Left renal cortex interstitium (tissue), 4 donors: ENCODE data around the gene BET1L. TPM values are rescaled to one million over a fixed set of nuclear protein-coding genes. Genes with fewer than 3 reads are reported as not detected.
A peak's percentile ranks its signal among the peaks of the same experiment; 100 is the strongest.

Experiments used
- DNase-seq, 4 donors: peaks; one replicate each; pipeline ENCODE4 v3.0.0-alpha.2; 2013; ENCODE audit warnings: low read depth in 4 of 4, low spot score in 2 of 4, missing footprints in 1 of 4
- polyA plus RNA-seq, 4 donors: library from polyadenylated mRNA; unstranded; fragments of 120-200 nt; gene quantifications; one replicate each; pipeline ENCODE4 v1.2.1, GENCODE V29; 2013; ENCODE audit not compliant: insufficient read length in 4 of 4

BET1L gene
- polyA plus RNA-seq, 4 donors = 43.8 to 46.2 (median 45.7) TPM

GRCh38 chr11:211741-212140, 4.5 kb upstream of the BET1L start:
- DNase-seq = no peak

GRCh38 chr11:211295-211694, 4.1 kb upstream of the BET1L start:
- no peak for DNase-seq

GRCh38 chr11:210803-211180, 3.6 kb upstream of the BET1L start:
- no peak for DNase-seq

GRCh38 chr11:210122-210802, 3.1 kb upstream of the BET1L start:
- no peak for DNase-seq

GRCh38 chr11:209275-210121, 2.3 kb upstream of the BET1L start:
- DNase-seq = no peak

- DNase-seq = no peak
These were observed 1.7 kb upstream of the BET1L start for GRCh38 chr11:208917-209260.

GRCh38 chr11:208181-208916, 1.1 kb upstream of the BET1L start:
- DNase-seq = peak; percentile 47 to 76 (median 66)

- DNase-seq = peak in 1 of 4 donors; percentile 11
These were observed 623 bp upstream of the BET1L start for GRCh38 chr11:207863-208180.

- DNase-seq = no peak
These were observed 532 bp downstream of the BET1L start for GRCh38 chr11:206526-207207.

GRCh38 chr11:206002-206384, 1.2 kb downstream of the BET1L start:
- DNase-seq = no peak

- DNase-seq = no peak
These were observed 1.8 kb downstream of the BET1L start for GRCh38 chr11:205221-206001.

- no peak for DNase-seq
These were observed 2.6 kb downstream of the BET1L start for GRCh38 chr11:204587-205109.

- no peak for DNase-seq
These were observed 3.1 kb downstream of the BET1L start for GRCh38 chr11:203945-204586.

GRCh38 chr11:203056-203944, 3.9 kb downstream of the BET1L start:
- no peak for DNase-seq

GRCh38 chr11:202490-202889, 4.7 kb downstream of the BET1L start:
- no peak for DNase-seq

- no peak for DNase-seq
These were observed 5.2 kb downstream of the BET1L start for GRCh38 chr11:201966-202365.

GRCh38 chr11:200224-201003, 6.8 kb downstream of the BET1L start:
- DNase-seq = no peak

- no peak for DNase-seq
These were observed 7.4 kb downstream of the BET1L start for GRCh38 chr11:199782-200181.
